B cell (primary cell): ENCODE results near the gene IGSF3. TPM values are rescaled to one million over a fixed set of nuclear protein-coding genes. Genes with fewer than 3 reads are reported as not detected.
"Not testable (repeated sequence)": the region's sequence is repeated elsewhere in the genome, so short reads cannot be mapped to it uniquely, and the experiment has no call there.

Experiments
- ATAC-seq: fragments of 200-7000 bp; cut with Tn5 transposase; one replicate; pipeline ENCODE4 v1.10.0; 2021; ENCODE audit warnings: low read depth, mild to moderate bottlenecking, moderate number of reproducible peaks, moderate library complexity
- CTCF ChIA-PET: fragments of 350-600 bp; sonication (Branson Sonifier 250); formaldehyde crosslinking; loops from one replicate; lab custom pipeline; 2021; ENCODE audit warnings: antibody characterized with exemption, inconsistent platforms; lab: Charles Lee
- POLR2A ChIA-PET: fragments of 350-600 bp; sonication (Branson Sonifier 250); formaldehyde crosslinking; loops from one replicate; lab custom pipeline; 2021; ENCODE audit warnings: antibody characterized with exemption; lab: Charles Lee
- DNase-seq: peaks from one replicate; pipeline ENCODE4 v3.0.0; 2013
- H2AFZ ChIP-seq: 2 replicates; pipeline ENCODE4 v1.6.1; 2012; ENCODE audit warnings: mild to moderate bottlenecking, low read depth, low read length; ENCODE audit not compliant: insufficient read depth, poor library complexity, severe bottlenecking
- H3K27ac ChIP-seq, 2 donors: 1 replicate in 1 of 2; 2 replicates in 1 of 2; pipeline ENCODE4 v1.5.1; 2012 to 2013; ENCODE audit warnings: low read length in 2 of 2, mild to moderate bottlenecking in 2 of 2, moderate library complexity in 1 of 2
- H3K27me3 ChIP-seq, 4 experiments: fragments of 200-600 bp in 1 of 4; sonication (generic) in 1 of 4; replicated peaks in 1 of 4; 1 replicate in 2 of 4; 2 replicates in 2 of 4; pipeline versions ENCODE4 v1.6.1 to v1.7.0; 2013 to 2016; ENCODE audit warnings: low read length in 3 of 4, mild to moderate bottlenecking in 2 of 4, mixed read lengths in 1 of 4, moderate library complexity in 1 of 4; ENCODE audit not compliant: insufficient read depth in 4 of 4, control insufficient read depth in 3 of 4; ENCODE audit errors: control extremely low read depth in 1 of 4
- H3K36me3 ChIP-seq, 2 experiments: replicated peaks in 1 of 2; 1 replicate in 1 of 2; 2 replicates in 1 of 2; pipeline versions ENCODE4 v1.6.1 to v1.7.1; 2013; ENCODE audit warnings: low read length in 1 of 2; ENCODE audit not compliant: insufficient read depth in 2 of 2, control insufficient read depth in 1 of 2; ENCODE audit errors: control extremely low read depth in 1 of 2, extremely low read depth in 1 of 2
- H3K4me1 ChIP-seq, 2 donors: fragments of 200-600 bp in 1 of 2; sonication (generic) in 1 of 2; 1 replicate in 1 of 2; 2 replicates in 1 of 2; pipeline versions ENCODE4 v1.5.1 to v1.6.1; 2013 to 2017; ENCODE audit warnings: low read length in 2 of 2; ENCODE audit not compliant: control insufficient read depth in 2 of 2, insufficient read depth in 2 of 2
- H3K4me2 ChIP-seq: replicated peaks from 2 replicates; pipeline ENCODE3; 2012; ENCODE audit warnings: mild to moderate bottlenecking, low read depth, low read length; ENCODE audit not compliant: poor library complexity, severe bottlenecking
- H3K4me3 ChIP-seq, 5 experiments: fragments of 200-600 bp in 1 of 5; sonication (generic) in 1 of 5; 1 replicate in 3 of 5; 2 replicates in 2 of 5; pipeline versions ENCODE4 v1.5.1 to v1.7.0; 2011 to 2016; ENCODE audit warnings: low read length in 4 of 5, mild to moderate bottlenecking in 4 of 5, low read depth in 2 of 5, control low read depth in 1 of 5, moderate library complexity in 1 of 5; ENCODE audit not compliant: insufficient read depth in 1 of 5; ENCODE audit errors: control extremely low read depth in 1 of 5, extremely low read depth in 1 of 5
- H3K79me2 ChIP-seq: fragments of 200-600 bp; sonication (generic); one replicate; pipeline ENCODE4 v1.6.0; 2016; ENCODE audit warnings: low read length; ENCODE audit not compliant: control insufficient read depth, insufficient read depth
- H3K9ac ChIP-seq: fragments of 200-600 bp; sonication (generic); 2 replicates; pipeline ENCODE4 v1.6.1; 2017; ENCODE audit warnings: mild to moderate bottlenecking, low read length, moderate library complexity
- H3K9me3 ChIP-seq, 3 donors: one replicate each; pipeline versions ENCODE4 v1.6.1 to v1.7.1; 2013; ENCODE audit warnings: low read length in 2 of 3; ENCODE audit not compliant: control insufficient read depth in 2 of 3, insufficient read depth in 1 of 3; ENCODE audit errors: control extremely low read depth in 1 of 3
- H4K20me1 ChIP-seq: 2 replicates; pipeline ENCODE4 v1.6.0; 2012; ENCODE audit warnings: mild to moderate bottlenecking, low read length; ENCODE audit not compliant: insufficient read depth, control insufficient read depth, poor library complexity, severe bottlenecking
- H3K27ac Mint-ChIP-seq: one replicate; pipeline ENCODE4 v1.8.0; 2021; ENCODE audit warnings: mixed read lengths
- H3K27me3 Mint-ChIP-seq: one replicate; pipeline ENCODE4 v1.8.0; 2021; ENCODE audit warnings: mixed read lengths
- H3K4me1 Mint-ChIP-seq: one replicate; pipeline ENCODE4 v1.8.0; 2021; ENCODE audit warnings: mixed read lengths
- H3K4me3 Mint-ChIP-seq: one replicate; pipeline ENCODE4 v1.8.0; 2021; ENCODE audit warnings: mixed read lengths
- H3K9me3 Mint-ChIP-seq: one replicate; pipeline ENCODE4 v1.8.0; 2022; ENCODE audit warnings: mixed read lengths; ENCODE audit not compliant: insufficient read depth
- EZH2 ChIP-seq: IDR thresholded peaks from 2 replicates; pipeline ENCODE4 v1.6.1; 2012; ENCODE audit warnings: borderline replicate concordance, low read depth, mild to moderate bottlenecking, moderate library complexity, low read length; ENCODE audit not compliant: insufficient read depth, poor library complexity, severe bottlenecking
- WGBS: methylation state at CpG from one replicate; pipeline ENCODE4 v1.1.5; 2013; ENCODE audit warnings: missing lambda C conversion rate; ENCODE audit not compliant: insufficient coverage; 5-methylcytosine and 5-hydroxymethylcytosine counted together
- intact Hi-C: fragments of 100-400 bp; cut with micrococcal nuclease; formaldehyde crosslinking; loops from one replicate; pipeline ENCODE4 v1.10.0; 2022
- polyA plus RNA-seq: library from polyadenylated mRNA; depleted of rRNA; stranded (reverse); fragments of >200 nt; gene quantifications from 2 replicates; pipeline ENCODE4 v1.2.3, GENCODE V29; 2012
- total RNA-seq, 2 donors: library from RNA; stranded (reverse); fragments of 120-200 nt in 1 of 2; gene quantifications; 1 replicate in 1 of 2; 2 replicates in 1 of 2; pipeline versions ENCODE4 v1.2.3 to v1.2.4, GENCODE V29; 2013 to 2022
- TF ChIP-seq, protein P1 (sequence below): fragments of 200-600 bp; IDR thresholded peaks from one replicate; pipeline ENCODE4 v1.8.0; 2022; ENCODE audit warnings: antibody characterized with exemption, mild to moderate bottlenecking

Gene IGSF3
- total and polyA plus RNA-seq, 2 donors (not counting 1 experiment from before 2014, with no cell fraction given): 0.49 TPM; not detected in 1

DNA sequence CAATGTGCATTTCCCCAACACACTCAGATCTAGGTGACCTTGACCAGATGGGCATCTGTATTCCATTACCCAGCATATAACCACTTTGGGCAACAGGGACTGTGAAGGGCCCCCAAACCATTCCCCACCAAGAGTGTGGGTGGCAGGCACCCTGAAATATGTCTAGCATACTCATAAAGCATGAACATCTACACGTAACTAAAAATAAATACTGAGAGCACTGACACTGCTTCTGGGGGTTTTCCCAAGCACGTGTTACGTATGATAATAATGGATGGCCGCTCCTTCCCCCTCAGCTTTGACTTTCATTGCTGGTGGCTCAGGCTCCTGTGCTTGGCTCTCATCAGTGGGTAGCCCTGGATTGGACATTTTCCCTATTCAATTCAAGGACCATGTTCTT is 39.1 kb downstream of the IGSF3 start:
- Mint-ChIP-seq H3K4me1 (peaks cover 22% of the 10 kb centered on the region), H3K27me3 (peaks cover 4% of the 10 kb centered on the region), H3K9me3 (no peaks in the 10 kb centered on the region), H3K27ac (no peak overlapping the region), H3K4me3 (peak overlapping the region; percentile 64)
- no peak for ATAC-seq
- Histone ChIP-seq H4K20me1 (no peaks in the 10 kb centered on the region), H3K27ac (no peak overlapping the region), H2AFZ (peak overlapping the region; percentile 57), H3K79me2 (no peaks in the 10 kb centered on the region), H3K9me3 (no peaks in the 10 kb centered on the region), H3K4me2 (peak overlapping the region; percentile 47), H3K36me3 (no peaks in the 10 kb centered on the region), H3K4me3 (no peak overlapping the region), H3K4me1 (peaks cover 15% of the 10 kb centered on the region in 2 donors), H3K27me3 (no peaks in the 10 kb centered on the region), H3K9ac (peak overlapping the region; percentile 39)
- intact Hi-C loops: no loop called here
- 38% methylated on average over 4 of the region's 4 CpGs for WGBS
- DNase-seq: peak; percentile 60
- no peak for TF ChIP-seq EZH2
- TF ChIP-seq, protein P1, sequence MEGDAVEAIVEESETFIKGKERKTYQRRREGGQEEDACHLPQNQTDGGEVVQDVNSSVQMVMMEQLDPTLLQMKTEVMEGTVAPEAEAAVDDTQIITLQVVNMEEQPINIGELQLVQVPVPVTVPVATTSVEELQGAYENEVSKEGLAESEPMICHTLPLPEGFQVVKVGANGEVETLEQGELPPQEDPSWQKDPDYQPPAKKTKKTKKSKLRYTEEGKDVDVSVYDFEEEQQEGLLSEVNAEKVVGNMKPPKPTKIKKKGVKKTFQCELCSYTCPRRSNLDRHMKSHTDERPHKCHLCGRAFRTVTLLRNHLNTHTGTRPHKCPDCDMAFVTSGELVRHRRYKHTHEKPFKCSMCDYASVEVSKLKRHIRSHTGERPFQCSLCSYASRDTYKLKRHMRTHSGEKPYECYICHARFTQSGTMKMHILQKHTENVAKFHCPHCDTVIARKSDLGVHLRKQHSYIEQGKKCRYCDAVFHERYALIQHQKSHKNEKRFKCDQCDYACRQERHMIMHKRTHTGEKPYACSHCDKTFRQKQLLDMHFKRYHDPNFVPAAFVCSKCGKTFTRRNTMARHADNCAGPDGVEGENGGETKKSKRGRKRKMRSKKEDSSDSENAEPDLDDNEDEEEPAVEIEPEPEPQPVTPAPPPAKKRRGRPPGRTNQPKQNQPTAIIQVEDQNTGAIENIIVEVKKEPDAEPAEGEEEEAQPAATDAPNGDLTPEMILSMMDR: no peak
- ChIA-PET POLR2A (no interaction called here), CTCF (no interaction called here)

DNA sequence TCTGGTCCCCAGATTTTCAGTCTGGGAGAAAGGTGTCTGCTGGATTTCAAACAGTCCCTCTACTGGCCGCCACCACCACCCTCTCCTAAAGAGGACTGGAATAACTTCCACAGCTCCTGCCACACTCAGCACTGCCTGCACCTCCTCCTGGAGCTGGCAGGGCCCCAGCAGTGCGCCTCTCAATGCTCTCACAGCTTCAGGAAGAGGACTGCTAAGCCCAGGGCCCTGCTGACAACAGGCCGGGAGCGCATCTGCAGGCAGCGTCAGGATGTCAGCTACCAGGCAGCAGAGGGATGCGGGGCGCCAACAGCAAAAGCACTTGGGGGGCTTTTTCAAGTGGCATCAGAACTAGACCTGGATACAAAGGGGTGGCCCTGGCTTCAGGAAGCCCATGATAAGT is 40.2 kb downstream of the IGSF3 start:
- H3K4me3 ChIP-seq, H3K27ac ChIP-seq, H4K20me1 ChIP-seq, CTCF ChIA-PET, DNase-seq, H3K9ac ChIP-seq, H3K9me3 ChIP-seq, H3K27me3 Mint-ChIP-seq, H3K4me3 Mint-ChIP-seq, intact Hi-C loops, H3K27me3 ChIP-seq, H2AFZ ChIP-seq, H3K9me3 Mint-ChIP-seq, H3K79me2 ChIP-seq, ATAC-seq, POLR2A ChIA-PET, H3K27ac Mint-ChIP-seq, H3K4me2 ChIP-seq, H3K36me3 ChIP-seq: not testable (repeated sequence)
- peaks cover 22% of the 10 kb centered on the region for H3K4me1 Mint-ChIP-seq
- 97% methylated on average over 5 of the region's 7 CpGs for WGBS
- peaks cover 15% of the 10 kb centered on the region in 2 donors for H3K4me1 ChIP-seq

GRCh38 chr1:116626915-116627314 is 40.6 kb downstream of the IGSF3 start:
- H3K4me1 Mint-ChIP-seq: peaks cover 22% of the 10 kb centered on the region
- H3K9me3 Mint-ChIP-seq, H3K27me3 ChIP-seq, H3K4me2 ChIP-seq, H3K9me3 ChIP-seq, H3K9ac ChIP-seq, H2AFZ ChIP-seq, CTCF ChIA-PET, intact Hi-C loops, H3K27me3 Mint-ChIP-seq, H3K4me3 ChIP-seq, H3K36me3 ChIP-seq, H3K27ac Mint-ChIP-seq, H3K79me2 ChIP-seq, H3K27ac ChIP-seq, DNase-seq, POLR2A ChIA-PET, H4K20me1 ChIP-seq, ATAC-seq, H3K4me3 Mint-ChIP-seq: not testable (repeated sequence)
- WGBS: 63% methylated on average over 3 of the region's 7 CpGs
- H3K4me1 ChIP-seq: peaks cover 15% of the 10 kb centered on the region in 2 donors
